Activated naive CD8-positive, alpha-beta T cell treated with anti-CD3 and anti-CD28 coated beads, Interleukin-2, amount 50 U/mL, for 16 hours (primary cell): ENCODE results near the gene NCOA1.

Experiments used
- DNase-seq: peaks from one replicate; pipeline ENCODE4 v3.0.0-alpha.2; 2020; ENCODE audit warnings: low read depth, low spot score

The NCOA1 gene

GRCh38 chr2:24739354-24740025 lies 248.4 kb downstream of the NCOA1 start:
- no peak for DNase-seq

- DNase-seq = no peak
Measured at GRCh38 chr2:24740142-24740541, 249.1 kb downstream of the NCOA1 start.

DNA sequence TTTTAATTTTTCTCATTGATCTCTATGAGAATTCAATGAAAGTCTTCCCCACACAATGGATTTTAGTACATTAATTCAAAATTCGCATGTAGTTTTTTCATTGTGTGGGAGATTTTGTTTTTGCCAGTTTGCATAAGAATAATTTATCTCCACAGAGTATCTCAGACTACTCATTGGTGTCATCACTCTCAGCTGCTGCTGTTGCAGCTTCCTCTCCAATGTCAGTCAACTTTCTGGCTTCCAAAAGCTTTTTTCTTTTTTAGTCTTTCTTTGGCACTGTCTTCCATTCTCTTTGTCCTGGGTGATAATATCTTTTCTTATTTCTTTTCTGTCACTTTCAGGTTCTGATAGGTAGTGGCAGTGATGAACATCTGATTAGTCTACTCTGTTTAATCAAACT lies 251.7 kb downstream of the NCOA1 start:
- no peak for DNase-seq

DNA sequence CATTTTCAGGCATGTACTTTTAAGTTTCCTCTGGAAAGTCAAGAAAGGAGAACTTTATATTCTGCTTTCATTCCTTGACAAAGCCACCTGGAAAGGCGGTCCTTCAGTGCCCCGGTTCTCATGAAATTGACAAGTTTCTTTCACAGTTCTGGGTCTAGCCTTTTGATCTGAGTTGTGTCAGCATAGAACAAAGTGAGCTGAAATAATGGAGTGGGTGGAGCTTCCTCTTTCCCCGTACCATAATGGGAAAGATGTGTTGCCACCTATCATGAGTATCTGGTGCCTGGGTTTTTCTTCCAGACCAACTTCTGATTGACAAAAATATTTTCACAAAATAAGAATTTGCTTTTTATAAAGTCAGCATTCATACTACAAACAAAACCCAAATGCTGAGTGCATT lies 252.9 kb downstream of the NCOA1 start:
- no peak for DNase-seq

- DNase-seq = no peak
Measured at GRCh38 chr2:24744356-24744755, 253.3 kb downstream of the NCOA1 start.

DNA sequence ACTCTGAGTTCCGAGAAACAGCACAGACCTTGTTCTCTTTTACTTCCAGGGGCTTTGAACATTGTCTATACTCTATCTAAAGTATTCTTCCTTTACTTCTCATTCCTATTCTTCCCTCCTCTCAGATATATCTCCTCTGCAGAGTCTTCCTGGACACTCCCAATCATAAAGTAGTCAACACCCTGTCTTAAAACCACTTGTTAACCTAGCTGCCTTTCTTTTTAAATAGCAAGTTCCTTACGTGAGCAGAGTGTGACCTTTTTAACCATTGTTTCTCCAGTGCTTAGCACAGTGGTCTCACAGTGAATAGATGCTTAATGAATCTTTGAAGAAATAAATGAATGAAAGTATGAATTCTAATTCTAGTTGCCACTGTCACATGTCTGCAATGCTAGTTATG lies 254.8 kb downstream of the NCOA1 start:
- no peak for DNase-seq

- no peak for DNase-seq
Measured at GRCh38 chr2:24747299-24747698, 256.2 kb downstream of the NCOA1 start.

DNA sequence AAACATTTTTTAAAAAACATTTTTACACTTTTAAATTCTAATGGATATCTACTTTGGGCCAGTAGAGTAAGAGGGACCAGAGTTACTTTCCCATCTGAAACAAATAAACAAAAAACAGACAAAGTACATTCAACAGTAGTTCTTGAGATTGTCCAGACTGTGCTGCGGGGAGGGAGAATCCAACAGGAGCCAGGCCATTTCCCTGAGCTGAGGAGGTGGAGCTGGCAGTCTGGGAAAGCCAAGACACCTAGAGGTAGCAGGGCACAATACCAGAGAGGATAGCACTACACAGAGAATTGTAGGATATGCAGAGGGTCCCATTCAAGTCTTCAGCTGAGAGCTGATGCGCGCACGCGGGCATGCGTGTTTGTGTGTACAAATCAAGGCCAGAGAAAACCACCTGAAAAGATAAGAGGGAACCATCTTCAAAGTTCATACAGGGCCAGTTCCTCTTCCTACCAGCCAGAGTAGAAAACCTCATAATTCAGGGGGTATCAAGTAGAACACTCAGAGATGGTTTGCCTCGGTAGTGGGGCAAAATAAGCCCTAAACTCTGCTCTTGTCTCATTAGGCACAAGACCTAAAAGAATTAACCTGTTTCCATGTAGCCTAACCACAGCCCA lies 258.1 kb downstream of the NCOA1 start:
- no peak for DNase-seq

GRCh38 chr2:24754985-24755705 lies 264.1 kb downstream of the NCOA1 start:
- DNase-seq = no peak

DNA sequence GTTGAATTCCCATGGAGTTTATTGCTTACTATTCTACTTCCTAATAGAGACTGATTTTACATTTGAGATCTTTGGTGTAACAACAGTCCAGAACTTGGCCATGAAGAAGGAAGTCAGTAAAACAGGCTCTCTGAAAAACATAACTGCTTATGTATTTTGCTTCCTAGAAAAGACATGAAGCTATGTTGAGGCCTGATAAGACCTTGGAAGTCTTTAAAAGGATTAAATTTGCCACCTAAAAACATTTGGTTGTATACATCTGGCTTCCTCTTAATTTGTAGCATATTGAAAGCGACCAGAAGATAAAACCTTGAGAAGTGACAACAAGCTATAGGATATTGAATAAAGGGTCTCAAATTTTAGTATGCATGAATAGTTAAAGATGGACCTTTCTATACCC lies 265.7 kb downstream of the NCOA1 start:
- no peak for DNase-seq

GRCh38 chr2:24761866-24762265 lies 270.8 kb downstream of the NCOA1 start:
- no peak for DNase-seq

- no peak for DNase-seq
Measured at GRCh38 chr2:24762518-24762917, 271.5 kb downstream of the NCOA1 start.

GRCh38 chr2:24763843-24764242 lies 272.8 kb downstream of the NCOA1 start:
- DNase-seq = no peak

GRCh38 chr2:24766609-24767008 lies 275.6 kb downstream of the NCOA1 start:
- DNase-seq = no peak

GRCh38 chr2:24768013-24768412 lies 277.0 kb downstream of the NCOA1 start:
- no peak for DNase-seq

GRCh38 chr2:24768601-24769000 lies 277.5 kb downstream of the NCOA1 start:
- no peak for DNase-seq

- DNase-seq = no peak
Measured at GRCh38 chr2:24771061-24771460, 280.0 kb downstream of the NCOA1 start.

DNA sequence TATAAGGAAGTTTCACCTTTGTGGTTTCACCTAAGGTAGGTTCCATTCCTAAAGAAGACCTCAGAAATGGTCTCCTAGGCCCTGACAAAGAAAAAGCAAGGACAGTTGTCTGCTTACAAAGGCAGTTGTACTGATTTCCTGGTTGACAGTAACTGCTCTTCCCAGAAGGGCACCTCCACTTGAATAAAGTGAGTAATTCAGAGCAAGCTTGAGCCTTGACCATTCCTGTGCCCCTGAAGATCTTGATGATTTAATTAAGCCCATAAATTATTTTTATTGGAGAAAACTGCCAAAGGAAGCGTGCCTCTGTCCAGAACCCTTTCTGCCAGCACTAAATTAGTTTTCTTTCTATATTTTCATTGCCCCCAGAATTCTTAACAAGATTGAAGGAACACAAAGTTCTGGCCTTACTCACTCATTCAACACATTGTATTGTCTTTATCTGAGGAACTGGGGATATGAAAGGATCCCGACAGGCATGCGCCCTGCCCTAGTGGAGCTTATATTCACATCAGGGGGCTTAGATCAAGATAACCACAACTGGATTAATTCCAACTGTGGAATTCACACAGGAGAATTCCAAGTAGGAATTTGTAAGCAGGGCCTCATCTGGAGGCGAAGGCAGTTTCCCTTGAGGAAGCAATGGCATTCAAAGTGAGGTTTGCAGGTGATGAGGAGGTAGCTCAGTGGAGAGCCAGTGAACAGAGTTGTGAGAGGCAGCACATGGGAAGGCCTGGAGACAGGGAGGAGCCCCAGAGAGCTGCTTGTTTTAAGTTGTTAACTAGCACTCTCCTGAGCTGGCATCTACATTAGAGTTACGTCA lies 280.9 kb downstream of the NCOA1 start:
- no peak for DNase-seq

DNA sequence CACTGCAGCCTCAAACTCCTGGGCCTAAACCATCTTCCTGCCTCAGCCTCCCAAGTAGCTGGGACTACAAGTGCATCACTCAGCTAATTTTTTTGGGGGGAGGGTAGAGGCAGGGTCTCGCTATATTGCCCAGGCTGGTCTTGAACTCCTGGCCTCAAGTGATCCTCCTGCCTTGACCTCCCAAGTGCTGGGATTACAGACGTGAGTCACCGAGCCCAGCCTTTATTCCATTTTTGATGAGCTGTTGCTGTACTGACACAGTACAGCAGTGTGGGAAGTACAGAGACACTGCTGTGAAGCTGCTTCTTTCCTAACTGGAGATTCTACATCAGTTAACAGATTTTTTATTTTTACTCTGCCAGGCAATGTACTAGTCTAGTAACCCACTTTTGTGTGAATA lies 283.3 kb downstream of the NCOA1 start:
- DNase-seq = no peak

DNA sequence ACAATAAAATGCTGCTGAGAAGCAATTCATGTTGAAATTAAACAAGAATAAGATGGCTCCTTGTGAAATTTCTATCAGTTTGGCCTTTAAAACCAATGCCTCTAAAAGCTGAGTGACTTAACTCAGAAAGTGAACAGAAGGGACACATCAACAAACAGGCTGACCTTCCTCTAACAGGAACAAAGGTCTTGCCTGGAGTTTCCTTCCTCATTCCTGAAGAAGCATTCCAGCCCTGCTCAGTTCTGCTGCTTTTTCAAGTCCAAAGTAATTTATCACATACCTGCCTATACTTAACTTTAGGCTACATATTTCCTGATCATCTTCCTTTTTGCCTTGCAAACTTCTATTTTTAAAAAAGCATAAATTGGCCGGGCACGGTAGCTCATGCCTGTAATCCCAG lies 288.1 kb downstream of the NCOA1 start:
- no peak for DNase-seq

- DNase-seq = no peak
Measured at GRCh38 chr2:24783641-24784040, 292.6 kb downstream of the NCOA1 start.

DNA sequence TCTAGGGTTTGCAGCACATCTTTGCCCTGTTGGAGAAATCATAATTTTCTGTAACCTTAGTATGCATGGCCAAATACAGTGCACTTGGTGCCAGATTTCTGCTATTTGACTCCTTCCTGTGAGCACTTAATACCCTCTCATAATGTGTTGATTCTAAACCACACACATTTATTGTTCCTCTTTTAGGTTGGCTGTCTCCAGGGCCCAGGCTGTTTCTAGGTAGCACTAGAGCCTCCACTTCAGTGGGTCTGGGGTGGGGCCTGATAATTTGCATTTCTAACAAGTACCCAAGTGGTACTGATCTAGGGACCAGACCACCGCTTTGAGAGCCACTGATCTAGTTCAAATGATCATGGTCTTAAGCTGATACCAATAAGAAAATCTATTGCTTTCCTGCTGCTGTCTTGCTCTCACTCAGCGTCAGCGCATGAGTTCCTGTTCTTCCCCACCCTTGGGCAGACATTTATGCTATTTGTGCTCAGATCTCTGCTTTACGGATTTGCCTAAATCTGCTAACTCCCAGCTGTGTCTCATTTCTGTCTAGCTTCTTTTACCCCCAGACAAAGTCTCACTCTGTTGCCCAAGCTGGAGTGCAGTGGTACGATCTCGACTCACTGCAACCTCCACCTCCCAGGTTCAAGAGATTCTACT lies 294.7 kb downstream of the NCOA1 start:
- DNase-seq = no peak
